Frontal cortex (tissue), 4 donors: ENCODE measurements around the gene TMEM150B. TPM values are rescaled to one million over a fixed set of nuclear protein-coding genes. Genes with fewer than 3 reads are reported as not detected.
A peak's percentile ranks its signal among the peaks of the same experiment; 100 is the strongest.

Experiments
- DNase-seq, 2 donors: peaks; one replicate each; pipeline ENCODE4 v3.0.0; 2012; ENCODE audit warnings: low spot score in 2 of 2
- FAIRE-seq: peaks from 2 replicates; lab custom pipeline; 2012; peaks lifted over from hg19 to GRCh38; lab: Jason Lieb, UNC
- total RNA-seq: library from RNA; depleted of rRNA; stranded (reverse); fragments of >200 nt; gene quantifications from one replicate; pipeline ENCODE4 v1.2.3, GENCODE V29; 2014
- donor health status: control.
- donor health status: control.
- donor health status: control.

TMEM150B gene
- total RNA-seq, 1 donor from 2014 or later = not detected

DNA sequence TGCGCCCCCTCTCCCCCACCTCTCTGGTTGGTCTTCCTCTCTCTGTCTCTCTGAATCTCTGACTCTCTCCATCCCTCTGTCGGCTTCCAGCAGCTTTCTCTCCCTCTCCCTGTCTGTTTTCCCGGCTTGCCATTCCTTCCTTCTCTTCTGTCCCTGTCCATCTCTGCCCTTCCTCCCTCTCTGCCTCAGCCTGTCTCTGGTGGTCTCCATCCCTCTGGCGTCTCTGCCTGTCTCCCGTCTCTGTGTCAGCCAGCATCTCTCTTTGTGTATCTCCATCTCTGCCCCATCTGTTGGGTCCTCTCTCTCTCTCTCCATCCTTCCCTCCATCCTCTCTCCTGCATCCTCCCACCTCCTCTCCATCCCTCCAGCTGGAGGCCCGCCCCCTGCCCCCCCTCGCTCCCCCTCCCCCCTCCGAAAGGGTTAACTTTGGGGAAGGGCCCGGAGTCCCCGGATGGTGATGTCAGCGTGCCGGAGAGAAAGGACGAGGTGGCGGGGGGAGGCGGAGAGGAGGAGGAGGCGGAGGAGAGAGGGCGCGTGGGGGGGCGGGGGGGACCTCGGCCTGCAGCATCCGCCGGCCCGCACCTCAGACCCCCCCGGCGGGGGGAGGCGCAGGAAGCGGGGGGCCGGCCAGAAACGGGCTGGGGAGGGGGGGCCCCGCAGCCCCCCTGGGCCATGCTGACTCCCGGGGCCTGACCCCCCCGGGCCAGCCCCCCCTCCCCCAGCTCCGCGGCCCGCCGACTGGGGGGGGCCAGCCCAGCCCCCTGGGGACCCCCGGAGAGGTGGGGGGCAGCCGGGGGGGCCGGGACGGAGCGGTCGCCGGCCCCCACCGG, 41.4 kb downstream of the TMEM150B start, which contains the start of gene BRSK1:
TSS of gene BRSK1 (plus strand) at position 450 of the 830 bp plus-strand sequence. CDS start 446 bp downstream, outside the sequence.
- FAIRE-seq (no peak), DNase-seq (peak; percentile 79 to 82)

DNA sequence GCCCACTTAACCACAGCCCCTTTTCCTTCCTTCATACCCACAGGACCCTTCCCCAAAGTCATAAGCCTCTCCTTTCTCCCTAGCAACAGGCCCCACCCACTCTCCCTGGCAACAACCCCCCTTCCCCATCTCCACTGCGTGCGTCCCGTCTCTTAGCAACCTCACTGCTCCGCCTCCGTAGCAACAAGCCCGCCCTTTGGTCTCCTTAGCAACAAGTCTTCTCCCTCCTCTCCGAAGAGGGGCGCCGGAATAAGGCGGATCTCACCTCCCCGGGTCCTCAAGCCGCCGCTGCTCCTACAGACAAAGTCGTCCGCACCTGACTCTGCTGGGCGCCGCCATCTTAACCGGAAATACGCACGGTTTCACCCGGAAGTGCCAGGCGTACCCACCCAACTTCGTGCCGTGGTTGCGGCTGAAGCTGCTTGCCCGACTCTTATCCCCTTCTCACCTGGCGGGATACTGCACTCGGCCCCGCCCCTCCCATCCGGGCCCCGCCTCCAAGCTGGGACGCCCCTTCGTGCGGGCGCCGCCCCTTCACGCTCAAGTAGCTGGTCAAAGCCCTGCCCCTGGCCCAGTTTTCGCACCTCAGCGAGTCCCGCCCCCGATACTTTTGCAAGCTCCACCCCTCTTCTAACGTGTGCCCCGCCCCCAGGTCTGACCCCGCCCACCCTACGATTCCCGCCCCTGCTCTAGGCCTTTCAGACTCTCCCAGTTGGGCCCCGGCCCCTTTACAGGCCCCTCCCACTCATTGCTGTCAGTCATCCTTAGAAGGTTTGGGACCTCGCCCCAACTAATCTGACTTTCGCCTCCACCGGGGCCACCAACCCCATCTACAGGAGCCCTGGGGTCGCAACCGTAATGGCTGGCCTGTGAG, 45.1 kb downstream of the TMEM150B start, which contains the start of gene HSPBP1:
TSS of gene HSPBP1 (minus strand) at position 341 of the 874 bp plus-strand sequence. CDS start 502 bp downstream, outside the sequence.
- peak; percentile 84 to 86 for DNase-seq
- FAIRE-seq = no peak

DNA sequence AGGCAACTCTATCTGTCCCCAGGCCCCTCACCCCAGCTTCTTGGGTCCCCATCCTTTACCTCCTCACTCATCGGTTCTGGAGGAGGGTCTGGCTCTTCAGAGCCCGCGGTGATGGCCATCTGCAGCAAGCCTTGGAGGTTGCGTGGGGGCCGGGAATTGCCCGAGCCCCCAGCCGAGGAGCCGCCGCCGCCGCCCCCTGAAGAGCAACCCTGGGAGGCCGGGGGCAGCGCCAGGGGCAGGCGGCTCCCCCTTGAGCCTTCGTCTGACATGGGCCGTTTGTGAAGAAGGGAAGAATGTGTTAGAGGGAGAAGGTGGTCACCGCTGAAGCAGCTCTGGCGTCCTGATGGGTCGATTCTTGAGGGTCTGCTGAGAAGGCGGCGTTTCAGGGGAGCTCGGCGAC, 45.8 kb downstream of the TMEM150B start:
- no peak for FAIRE-seq

DNA sequence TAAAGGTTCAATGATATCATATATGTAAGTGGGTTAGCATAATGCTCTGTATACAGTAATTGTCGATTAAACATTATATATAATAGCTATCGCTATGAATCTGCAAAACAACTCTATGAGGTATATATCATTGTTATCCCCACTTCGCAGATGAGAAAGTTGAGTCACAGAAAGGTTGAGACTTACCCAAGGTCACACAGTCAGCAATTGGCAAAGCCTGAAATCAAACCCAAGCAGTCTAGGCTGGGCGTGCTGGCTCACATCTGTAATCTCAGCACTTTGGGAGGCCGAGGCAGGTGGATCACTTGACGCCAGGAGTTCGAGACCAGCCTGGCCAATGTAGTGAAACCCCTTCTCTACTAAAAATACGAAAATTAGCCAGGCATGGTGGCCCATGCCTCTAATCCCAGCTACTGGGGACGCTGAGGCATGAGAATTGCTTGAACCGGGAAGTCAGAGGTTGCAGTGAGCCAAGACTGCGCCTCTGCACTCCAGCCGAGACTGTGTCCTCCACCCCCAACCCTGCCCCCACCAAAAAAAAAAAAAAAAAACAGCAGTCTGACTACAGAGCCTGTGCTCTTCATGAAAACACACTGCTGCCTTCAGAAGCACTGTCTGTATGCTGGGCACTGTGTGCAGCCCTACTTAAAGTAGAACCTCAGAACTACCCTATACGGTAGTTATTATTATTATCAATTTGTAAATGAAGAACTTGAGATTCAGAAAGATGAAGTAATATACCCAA, 46.6 kb downstream of the TMEM150B start:
- FAIRE-seq = no peak
- DNase-seq = no peak

More for the DNA sequence above, 45.8 kb downstream of the TMEM150B start:
- no peak for DNase-seq

DNA sequence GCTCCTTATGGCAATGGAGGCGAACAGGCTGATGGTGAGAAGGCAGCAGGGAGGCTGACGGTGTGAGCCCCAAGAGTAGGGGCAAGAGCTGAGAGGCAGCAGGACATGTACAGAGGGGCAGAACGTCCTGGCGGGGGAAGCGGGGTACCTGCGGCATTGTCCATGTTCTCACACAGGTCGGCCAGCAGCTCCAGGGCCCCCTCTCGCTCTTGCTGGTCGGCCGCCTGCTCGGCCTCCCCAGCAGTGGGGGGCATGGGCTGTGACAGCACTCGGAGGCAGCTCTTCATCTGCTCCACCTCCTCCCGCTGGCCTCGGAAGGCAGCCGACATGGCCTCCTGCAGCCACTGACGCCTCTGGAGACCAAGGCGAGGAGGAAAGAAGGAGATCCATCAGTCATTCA, 47.6 kb downstream of the TMEM150B start:
- DNase-seq (no peak), FAIRE-seq (no peak)

DNA sequence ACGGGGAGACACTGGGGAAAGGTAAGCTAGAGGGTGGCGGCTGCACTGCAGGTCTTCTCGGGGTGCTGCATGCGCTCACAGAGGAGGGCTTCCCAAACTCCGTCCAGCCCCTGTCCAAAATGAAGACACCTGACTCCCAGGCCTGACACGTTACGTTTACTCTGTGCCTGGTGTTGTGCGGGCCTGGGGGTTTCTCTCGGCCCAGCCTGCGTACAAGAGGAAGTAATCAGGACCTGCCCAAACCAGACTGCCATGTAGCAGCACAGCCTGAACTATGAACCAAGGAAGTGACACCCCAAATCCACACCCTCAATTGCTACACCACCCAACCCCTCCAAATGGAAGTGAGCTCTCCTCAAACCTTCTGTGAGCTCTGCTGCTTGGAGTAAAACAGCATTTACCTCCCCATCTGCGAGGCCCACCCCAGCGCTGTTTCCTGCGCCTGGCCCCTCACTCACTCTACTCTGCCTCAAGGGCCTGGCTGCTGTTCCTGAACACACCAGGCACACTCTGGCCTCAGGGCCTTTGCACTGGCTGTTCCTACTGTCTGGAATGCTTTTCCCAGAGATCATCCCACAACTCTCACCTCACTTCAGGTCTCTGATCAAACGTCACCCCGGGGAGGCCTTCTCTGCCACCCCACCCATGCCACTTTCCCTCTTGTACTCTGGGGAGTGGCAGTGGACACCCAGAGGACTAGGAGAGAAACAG, 48.3 kb downstream of the TMEM150B start:
- DNase-seq = no peak
- FAIRE-seq = no peak

DNA sequence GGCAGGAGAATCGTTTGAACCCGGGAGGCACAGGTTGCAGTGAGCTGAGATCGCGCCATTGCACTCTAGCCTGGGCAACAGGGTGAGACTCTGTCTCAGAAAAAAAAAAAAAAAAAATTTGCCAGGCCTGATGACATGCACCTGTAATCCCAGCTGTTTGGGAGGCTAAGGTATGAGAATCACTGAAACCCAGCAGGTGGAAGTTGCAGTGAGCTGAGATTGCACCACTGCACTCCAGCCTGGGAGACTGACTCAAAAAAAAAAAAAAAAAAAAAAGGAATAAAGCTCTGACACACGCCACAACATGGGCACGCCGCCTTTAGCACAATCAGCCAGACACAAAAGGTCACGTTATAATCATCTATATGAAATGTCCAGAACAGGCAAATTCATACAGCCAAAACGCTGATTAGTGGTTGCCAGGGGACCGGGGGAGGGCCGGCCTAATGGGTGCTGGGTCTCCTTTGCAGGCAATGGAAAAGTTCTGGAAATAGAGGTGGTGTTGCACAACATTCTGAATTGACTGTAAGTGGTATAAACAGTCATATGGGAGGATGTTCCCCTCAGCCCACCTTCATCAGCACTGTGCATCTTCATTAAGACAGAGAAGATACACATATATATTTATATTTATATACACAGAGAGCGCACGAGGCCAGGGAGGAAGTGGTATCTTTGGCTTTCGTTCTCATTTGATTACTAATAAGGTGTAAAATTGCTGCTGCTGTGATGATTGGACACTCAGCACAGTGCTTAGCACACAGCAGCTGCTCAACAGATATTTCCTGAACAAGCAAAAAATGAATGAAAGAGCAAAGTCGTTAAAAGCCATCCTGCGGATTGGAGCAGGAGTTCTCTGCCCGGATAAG, 49.1 kb downstream of the TMEM150B start:
- DNase-seq (no peak), FAIRE-seq (no peak)

DNA sequence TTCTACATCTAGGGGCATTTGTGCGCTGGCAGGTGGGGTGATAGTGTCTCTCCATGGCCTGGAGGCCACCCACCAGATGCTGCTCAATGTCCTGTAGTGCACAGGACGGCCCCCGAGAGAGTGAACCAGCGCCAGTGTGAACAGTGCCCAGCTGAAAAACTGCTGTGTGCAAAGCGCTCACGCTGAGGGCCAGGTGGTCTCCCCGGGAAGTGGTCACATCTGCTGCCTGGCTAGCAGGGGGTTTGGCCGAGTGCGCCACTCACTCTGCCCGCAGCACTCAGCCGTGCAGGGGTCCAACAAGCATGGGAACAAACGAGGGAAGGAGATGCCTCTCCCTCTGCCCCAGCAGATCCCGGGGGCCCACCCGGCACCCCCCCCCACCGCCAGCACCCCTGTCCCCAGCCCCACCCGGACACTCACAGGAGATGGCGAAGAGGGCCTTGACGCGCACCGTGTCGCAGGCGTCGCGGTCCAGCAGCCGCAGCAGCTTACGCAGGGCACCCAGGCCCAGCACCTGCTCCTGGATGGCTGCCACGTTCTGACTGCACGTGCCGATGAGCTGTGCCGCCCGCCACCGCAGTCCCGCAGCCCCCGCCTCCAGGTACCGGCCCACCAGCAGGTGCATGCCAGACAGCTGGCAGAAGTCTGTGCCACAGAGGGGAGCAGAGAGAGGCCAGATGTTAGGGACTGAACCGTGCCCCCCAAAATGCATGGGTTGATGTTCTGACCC, 51.0 kb downstream of the TMEM150B start:
- DNase-seq (no peak), FAIRE-seq (no peak)

DNA sequence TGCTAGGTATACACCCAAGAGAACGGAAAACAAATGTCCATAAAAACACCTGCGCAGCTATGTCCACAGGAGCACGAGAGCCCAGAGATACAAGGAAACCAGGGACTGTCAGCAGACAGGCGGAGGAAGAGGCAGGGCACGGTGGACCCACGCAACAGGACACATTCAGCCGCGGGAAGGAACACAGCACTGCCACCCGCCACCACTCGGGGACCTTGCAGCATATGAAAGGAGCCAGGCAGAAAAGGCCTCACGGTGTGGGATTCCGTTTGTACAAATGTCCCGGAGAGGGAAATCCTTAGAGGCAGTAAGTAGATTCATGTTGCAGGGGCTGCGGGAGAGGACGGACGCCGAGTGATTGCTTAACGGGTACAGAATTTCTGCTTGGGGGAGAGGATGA, 53.0 kb downstream of the TMEM150B start:
- DNase-seq = no peak

DNA sequence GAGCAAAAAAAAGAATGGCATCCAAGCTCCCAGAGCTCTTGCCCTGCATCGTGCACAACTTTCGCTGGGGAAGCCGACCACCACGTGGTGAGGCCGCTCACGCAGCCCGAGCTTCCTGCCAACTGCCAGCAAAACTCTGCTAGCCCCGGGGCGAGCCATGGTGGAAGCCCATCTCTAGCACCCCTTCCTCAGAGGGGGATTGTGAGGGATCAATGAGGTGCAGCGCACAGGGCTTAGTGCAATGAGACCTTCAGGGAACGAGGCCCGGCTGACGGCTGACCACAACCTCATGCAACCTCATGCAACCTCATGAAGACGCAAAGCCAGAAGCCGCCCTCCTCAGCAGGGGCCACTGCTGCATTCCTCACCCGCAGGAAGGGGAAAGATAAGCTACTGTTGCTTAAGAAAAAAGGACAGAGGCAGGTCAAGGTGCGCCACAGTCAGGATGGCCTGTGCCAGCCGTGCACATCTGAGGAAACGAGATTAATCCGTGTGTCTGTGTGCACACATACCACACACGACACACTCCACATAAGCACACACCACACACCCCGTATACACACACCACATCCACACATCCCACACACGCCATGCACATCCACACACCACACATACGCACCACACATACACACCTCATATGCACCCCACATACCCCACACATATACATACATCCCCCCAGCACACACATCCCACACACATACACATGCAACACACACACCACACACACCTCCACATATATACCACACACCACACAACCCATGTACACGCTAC, 54.8 kb downstream of the TMEM150B start:
- no peak for DNase-seq
- FAIRE-seq = no peak

More for the DNA sequence above, 53.0 kb downstream of the TMEM150B start:
- no peak for FAIRE-seq

DNA sequence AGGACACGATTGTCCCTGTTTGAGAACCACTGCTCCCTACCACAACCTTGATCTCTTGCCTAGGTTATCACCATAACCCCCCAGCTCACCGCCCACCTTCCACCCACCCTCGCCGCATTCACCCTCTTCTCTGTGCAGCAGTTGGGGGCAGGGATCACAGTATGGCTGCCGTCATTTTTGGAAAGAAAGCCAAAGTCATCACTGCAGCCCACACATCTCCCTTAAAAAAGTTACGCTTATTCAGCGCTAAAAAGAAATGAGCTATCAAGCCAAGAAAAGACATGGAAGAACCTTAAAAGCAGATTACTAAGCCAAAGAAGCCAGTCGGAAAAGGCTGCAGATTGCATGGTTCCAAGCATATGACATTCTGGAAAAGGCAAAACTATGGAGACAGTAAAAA, 55.8 kb downstream of the TMEM150B start:
- FAIRE-seq (no peak), DNase-seq (no peak)

DNA sequence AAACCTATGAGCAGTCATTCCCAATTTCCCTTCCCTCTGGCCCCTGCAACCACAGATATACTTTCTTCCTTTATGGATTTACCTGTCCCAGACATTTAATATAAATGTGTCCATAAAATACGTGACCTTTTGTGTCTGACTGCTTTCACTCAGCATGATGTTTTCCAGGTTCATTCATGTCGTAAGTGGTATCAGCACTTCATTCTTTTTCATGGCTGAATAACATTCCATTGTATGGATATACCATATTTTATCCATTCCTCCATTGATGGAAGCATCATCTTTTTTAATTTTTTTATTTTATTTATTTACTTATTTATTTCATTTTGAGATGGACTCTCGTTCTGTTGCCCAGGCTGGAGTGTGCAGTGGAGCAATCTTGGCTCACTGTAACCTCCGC, 58.3 kb downstream of the TMEM150B start:
- DNase-seq (no peak), FAIRE-seq (no peak)

DNA sequence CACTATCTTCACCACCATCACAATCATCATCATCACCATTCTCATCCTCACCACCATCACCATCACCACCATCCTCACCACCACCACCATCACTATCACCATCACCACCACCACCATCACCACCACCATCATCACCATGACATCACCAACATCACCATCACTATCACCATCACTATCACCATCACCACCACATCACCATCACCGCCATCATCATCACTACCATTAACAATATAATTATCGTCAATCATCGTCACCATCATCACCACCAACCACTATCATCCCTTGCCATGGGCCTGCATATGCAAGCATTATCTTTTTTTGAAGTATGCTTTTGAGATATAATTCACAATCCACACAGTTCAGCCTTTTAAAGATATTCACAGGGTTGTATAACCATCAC, 58.7 kb downstream of the TMEM150B start:
- FAIRE-seq = no peak
- DNase-seq = no peak

DNA sequence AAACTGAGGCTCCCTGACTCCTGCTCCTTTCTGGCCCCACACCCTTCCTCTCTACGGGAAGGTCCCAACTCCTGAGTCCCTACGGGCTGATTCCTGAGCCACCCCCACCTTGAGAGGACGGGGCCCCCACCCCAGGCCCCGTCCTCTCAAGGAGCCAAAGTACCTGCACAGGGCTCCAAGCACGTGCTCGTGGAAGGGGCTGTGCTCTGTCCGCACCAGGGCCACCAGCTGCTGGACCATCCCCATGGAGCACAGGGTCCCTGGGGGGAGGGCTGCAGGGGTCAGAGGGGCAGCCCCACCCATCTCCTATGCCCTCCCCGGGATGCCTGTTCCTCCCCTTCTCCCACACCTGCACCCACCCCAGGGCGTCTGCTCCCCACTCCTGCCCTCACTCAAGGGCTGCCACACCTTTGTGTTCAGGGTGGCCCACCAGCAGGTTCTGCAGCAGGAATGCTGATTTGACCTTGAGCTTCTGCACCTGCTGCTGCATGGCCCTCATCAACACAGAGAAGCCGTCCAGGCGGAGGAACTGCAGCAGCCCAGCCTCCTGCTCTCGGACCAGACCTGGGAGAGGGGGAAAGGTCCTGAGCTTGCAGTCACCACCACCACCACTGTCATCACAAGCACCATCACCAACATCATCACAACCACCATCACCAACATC, 59.3 kb downstream of the TMEM150B start:
- DNase-seq (no peak), FAIRE-seq (no peak)

DNA sequence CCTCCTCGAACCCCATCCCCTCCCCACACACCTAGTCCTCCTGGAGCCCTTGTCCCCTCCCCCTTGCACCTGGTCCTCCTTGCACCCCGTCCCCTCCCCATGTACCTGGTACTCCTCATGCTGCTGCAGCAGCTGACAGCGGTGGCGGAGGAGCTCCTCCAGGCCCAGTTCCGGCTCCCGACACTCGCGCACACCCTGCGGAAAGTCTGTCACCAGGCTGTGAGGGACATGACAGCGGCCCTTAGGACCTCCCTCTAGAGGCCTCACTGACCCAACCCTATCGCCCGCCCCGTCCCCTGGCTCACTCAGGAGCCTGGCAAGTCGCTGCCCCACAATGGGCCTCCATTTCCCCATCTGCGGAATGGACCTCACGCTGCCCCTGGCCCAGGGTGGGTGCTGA, 60.0 kb downstream of the TMEM150B start:
- FAIRE-seq (no peak), DNase-seq (no peak)

DNA sequence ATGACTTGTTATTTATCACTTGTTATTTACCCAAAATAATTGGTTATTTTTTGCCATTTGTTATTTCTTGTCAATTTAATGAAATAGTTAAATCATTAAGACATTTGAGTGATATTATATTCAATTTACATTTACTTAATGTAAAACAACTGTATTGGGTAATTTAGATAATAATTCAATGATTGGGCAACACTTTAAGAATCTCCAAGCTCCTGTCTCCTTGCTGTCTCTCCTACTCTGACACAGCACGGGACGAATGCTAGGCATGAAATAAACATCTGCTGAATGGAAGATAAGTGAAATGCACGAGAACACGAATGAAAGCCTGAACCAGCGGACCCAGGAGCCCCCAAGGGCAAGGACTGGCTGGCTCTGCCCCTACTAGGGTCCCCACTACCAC, 60.6 kb downstream of the TMEM150B start:
- no peak for FAIRE-seq
- DNase-seq = no peak
